ENCODE results near the gene SPEF1. TPM values are rescaled to one million over a fixed set of nuclear protein-coding genes. Genes with fewer than 3 reads are reported as not detected.

SPEF1 gene
- total and polyA plus RNA-seq, 9 donors = 0.43 to 27.9 (median 1.0) TPM; not detected in 3

GRCh38 chr20:3813848-3814581, 32.8 kb upstream of the SPEF1 start:
- no peaks in the 10 kb centered on the region for H3K9me3 ChIP-seq
- no peaks in the 10 kb centered on the region for H3K27me3 ChIP-seq
- H3K36me3 ChIP-seq = no peaks in the 10 kb centered on the region
- no peak overlapping the region for H3K27ac ChIP-seq
- DNase-seq = no peak
- peaks cover 11% of the 10 kb centered on the region for H3K4me1 ChIP-seq (ENCODE audit: insufficient read depth)
- no peak overlapping the region for H3K4me3 ChIP-seq
- WGBS, 3 donors = 87 to 91% (median 87%) methylated on average over 12 of the region's 12 CpGs
- TF ChIP-seq POLR2A (IDR thresholded peaks at IDR 0.05) = no peak
- TF ChIP-seq EP300 (IDR thresholded peaks at IDR 0.05) = no peak
- no peak for TF ChIP-seq CTCF (IDR thresholded peaks at IDR 0.05)
- intact Hi-C loops (cut with DNase I) = no loop called here

DNA sequence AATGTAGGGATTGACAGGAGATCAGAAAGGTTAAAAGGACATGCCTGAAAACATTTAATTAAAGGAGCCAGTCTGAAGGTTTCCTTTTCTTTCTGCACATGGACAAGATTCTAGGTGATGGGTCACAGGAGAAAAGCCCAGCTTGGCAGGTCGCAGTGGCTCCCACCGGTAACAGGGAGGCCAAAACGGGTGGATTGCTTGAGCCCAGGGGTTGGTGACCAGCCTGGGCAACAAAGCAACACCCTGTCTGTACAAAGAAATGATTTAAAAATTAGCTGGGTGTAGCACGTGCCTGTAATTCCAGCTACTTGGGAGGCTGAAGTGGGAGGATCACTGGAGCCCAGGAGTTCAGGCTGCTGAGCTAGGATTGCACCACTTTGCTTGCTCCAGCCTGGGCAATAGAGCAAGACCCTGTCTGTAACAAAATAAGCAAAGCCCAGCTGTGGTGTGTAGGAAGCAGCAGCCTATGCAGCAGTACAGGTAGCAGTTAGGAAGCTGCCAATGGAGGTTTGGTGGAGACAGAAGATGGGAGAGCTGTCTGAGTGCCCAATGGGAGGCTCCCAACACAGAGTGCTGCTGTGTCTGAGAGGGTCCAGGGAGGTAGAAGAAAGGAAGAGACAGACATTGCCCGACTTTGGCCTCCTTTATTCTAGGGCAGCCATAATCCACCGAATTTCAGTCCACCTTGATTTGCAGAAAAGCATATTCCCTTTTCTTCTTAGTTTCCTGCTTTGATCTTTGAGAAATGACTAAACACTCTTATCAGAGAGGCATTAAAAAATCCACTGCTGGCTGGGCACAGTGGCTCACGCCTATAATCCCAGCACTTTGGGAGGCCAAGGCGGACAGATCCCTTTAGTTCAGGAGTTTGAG, 32.0 kb upstream of the SPEF1 start:
- Histone ChIP-seq H3K27ac (peak overlapping the region in 1 of 2 donors; percentile 50), H3K4me1 (ENCODE audit: insufficient read depth) (peaks cover 9% of the 10 kb centered on the region), H3K36me3 (no peaks in the 10 kb centered on the region), H3K9me3 (no peaks in the 10 kb centered on the region), H3K27me3 (no peaks in the 10 kb centered on the region), H3K4me3 (no peak overlapping the region)
- no peak for TF ChIP-seq EP300 (IDR thresholded peaks at IDR 0.05)
- no peak for TF ChIP-seq POLR2A (IDR thresholded peaks at IDR 0.05)
- no peak for TF ChIP-seq CTCF (IDR thresholded peaks at IDR 0.05)
- no peak for DNase-seq
- 51 to 59% (median 53%) methylated on average over 8 of the region's 8 CpGs for WGBS, 3 donors
- intact Hi-C loops (cut with DNase I) = no loop called here

DNA sequence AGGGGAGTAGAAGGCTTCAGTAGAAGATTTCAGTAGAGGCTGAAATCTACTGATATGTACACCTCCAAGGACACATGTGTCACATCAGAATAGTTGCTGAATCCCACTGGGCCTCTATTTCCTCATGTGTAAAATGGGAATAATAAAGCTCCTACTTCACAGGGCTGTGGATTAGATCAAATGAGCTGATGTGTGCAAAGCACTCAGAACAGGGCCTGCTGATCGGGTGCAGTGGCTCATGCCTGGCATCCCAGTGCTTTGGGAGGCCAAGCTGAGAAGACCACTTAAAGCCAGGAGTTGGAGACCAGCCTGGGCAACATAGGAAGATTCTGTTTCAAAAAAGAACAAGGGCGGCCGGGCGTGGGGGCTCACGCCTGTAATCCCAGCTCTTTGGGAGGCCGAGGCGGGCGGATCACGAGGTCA, 31.0 kb upstream of the SPEF1 start:
- Histone ChIP-seq H3K36me3 (no peaks in the 10 kb centered on the region), H3K9me3 (no peaks in the 10 kb centered on the region), H3K4me1 (ENCODE audit: insufficient read depth) (peaks cover 14% of the 10 kb centered on the region), H3K27ac (peak overlapping the region; percentile 43 to 95), H3K4me3 (no peak overlapping the region), H3K27me3 (no peaks in the 10 kb centered on the region)
- no peak for DNase-seq
- TF ChIP-seq EP300 (IDR thresholded peaks at IDR 0.05) = no peak
- WGBS, 3 donors = 92 to 94% (median 93%) methylated on average over 9 of the region's 9 CpGs
- intact Hi-C loops (cut with DNase I) = no loop called here

DNA sequence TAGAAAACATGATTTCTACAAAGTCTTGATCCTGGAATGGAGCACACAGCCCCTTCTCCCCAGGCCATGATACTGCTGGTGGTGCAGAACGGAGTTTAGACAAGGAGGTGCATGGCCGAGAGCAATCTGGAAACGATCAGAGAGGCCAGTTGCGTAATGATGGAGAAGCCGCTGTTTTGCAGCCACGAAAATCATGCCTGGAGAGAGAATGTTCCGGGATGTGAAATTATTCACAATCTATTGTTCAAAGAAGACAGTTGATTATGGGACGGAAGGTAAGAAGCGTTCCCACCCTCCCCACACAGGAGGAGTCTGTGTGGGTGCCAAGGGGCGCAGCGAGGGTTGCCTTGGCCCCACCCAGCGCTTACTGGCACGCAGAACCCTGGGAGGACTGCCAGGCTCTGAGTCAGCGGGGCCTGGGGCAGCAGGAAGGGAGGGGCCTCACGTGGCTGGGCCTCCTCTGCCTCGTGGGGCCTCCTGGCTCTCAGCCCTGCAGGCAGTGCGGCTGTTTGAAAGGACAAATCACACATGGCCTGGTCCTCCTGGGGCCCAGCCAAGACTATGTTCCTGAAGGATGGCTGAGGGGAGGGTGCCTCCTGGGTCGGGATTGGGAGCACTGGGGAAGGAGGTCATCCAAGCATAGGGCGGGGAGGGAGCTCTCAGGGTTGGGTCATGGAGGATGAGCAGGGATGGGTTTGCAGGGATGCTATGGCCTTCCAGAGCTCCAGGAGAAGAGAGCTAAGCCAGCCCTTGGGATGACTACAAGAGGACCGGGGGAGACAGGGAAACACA, 30.4 kb upstream of the SPEF1 start:
- TF ChIP-seq CTCF (IDR thresholded peaks at IDR 0.05) (peak in 1 of 3 donors; percentile 17), POLR2A (IDR thresholded peaks at IDR 0.05) (peak; percentile 79), EP300 (IDR thresholded peaks at IDR 0.05) (peak; percentile 93)
- peak overlapping the region; percentile 43 to 95 for H3K27ac ChIP-seq
- intact Hi-C loops (cut with DNase I) = no loop called here
- peak; percentile 99 to 100 (median 100) for DNase-seq
- no peaks in the 10 kb centered on the region for H3K27me3 ChIP-seq
- no peaks in the 10 kb centered on the region for H3K9me3 ChIP-seq
- peak overlapping the region; percentile 27 for H3K4me3 ChIP-seq
- H3K4me1 ChIP-seq (ENCODE audit: insufficient read depth) = peaks cover 19% of the 10 kb centered on the region
- WGBS, 3 donors = 1 to 2% (median 1%) methylated on average over 20 of the region's 20 CpGs
- no peaks in the 10 kb centered on the region for H3K36me3 ChIP-seq
